SK-N-SH treated with all-trans-retinoic acid at 6 μM for 48 hours (cell line): Measurements from ENCODE around the gene AHR.

Experiments
- ATAC-seq: fragments of 200-7000 bp; cut with Tn5 transposase; 3 replicates; pipeline ENCODE4 v1.9.1; 2020; ENCODE audit warnings: mild to moderate bottlenecking, moderate library complexity
- ARNTL ChIP-seq: fragments of 450-650 bp; formaldehyde crosslinking; IDR thresholded peaks from 2 replicates; pipeline ENCODE4 v1.5.0; 2020; ENCODE audit warnings: low read depth, mild to moderate bottlenecking, moderate library complexity, borderline replicate concordance
- BACH2 ChIP-seq: fragments of 250-450 bp; sonication (Bioruptor Pico); IDR thresholded peaks from 2 replicates; pipeline ENCODE4 v1.9.0; 2021; ENCODE audit warnings: mild to moderate bottlenecking, borderline replicate concordance
- CREB5 ChIP-seq: fragments of 250-450 bp; sonication (Bioruptor Pico); IDR thresholded peaks from 2 replicates; pipeline ENCODE4 v1.5.1; 2020; ENCODE audit warnings: low read depth, mild to moderate bottlenecking, moderate library complexity
- CSRNP3 ChIP-seq: fragments of 250-450 bp; sonication (Bioruptor Pico); IDR thresholded peaks from 2 replicates; pipeline ENCODE4 v1.5.1; 2021; ENCODE audit warnings: mild to moderate bottlenecking, moderate library complexity
- ESRRG ChIP-seq: fragments of 250-450 bp; sonication (Bioruptor Pico); IDR thresholded peaks from 2 replicates; pipeline ENCODE4 v1.6.1; 2021; ENCODE audit warnings: mild to moderate bottlenecking
- GLIS3 ChIP-seq: fragments of 250-450 bp; sonication (Bioruptor Pico); IDR thresholded peaks from 2 replicates; pipeline ENCODE4 v1.5.0; 2020; ENCODE audit warnings: mild to moderate bottlenecking, moderate library complexity
- ISL1 ChIP-seq: fragments of 250-450 bp; sonication (Bioruptor Pico); IDR thresholded peaks from 2 replicates; pipeline ENCODE4 v2.1.2; 2022; ENCODE audit warnings: mild to moderate bottlenecking, moderate library complexity
- OSR1 ChIP-seq: fragments of 250-450 bp; sonication (Bioruptor Pico); IDR thresholded peaks from 2 replicates; pipeline ENCODE4 v1.8.0; 2022; ENCODE audit warnings: moderate library complexity, mild to moderate bottlenecking, inconsistent platforms
- PATZ1 ChIP-seq: fragments of 250-450 bp; sonication (Bioruptor Pico); IDR thresholded peaks from 2 replicates; pipeline ENCODE4 v1.8.0; 2020; ENCODE audit warnings: mild to moderate bottlenecking, moderate library complexity, borderline replicate concordance
- POU6F1 ChIP-seq: fragments of 250-450 bp; sonication (Bioruptor Pico); IDR thresholded peaks from 2 replicates; pipeline ENCODE4 v1.8.0; 2021; ENCODE audit warnings: low read depth, mild to moderate bottlenecking, moderate library complexity, borderline replicate concordance
- PPARA ChIP-seq: fragments of 250-450 bp; sonication (Bioruptor Pico); IDR thresholded peaks from 2 replicates; pipeline ENCODE4 v1.5.0; 2020; ENCODE audit warnings: mild to moderate bottlenecking, borderline replicate concordance
- RARB ChIP-seq: fragments of 250-450 bp; sonication (Bioruptor Pico); IDR thresholded peaks from 2 replicates; pipeline ENCODE4 v1.8.0; 2021; ENCODE audit warnings: mild to moderate bottlenecking, moderate library complexity
- SNAI2 ChIP-seq: fragments of 250-450 bp; sonication (Bioruptor Pico); IDR thresholded peaks from 2 replicates; pipeline ENCODE4 v1.5.0; 2020; ENCODE audit warnings: mild to moderate bottlenecking, moderate library complexity
- TCF4 ChIP-seq: fragments of 250-450 bp; sonication (Bioruptor Pico); IDR thresholded peaks from 2 replicates; pipeline ENCODE4 v1.8.0; 2021; ENCODE audit warnings: mild to moderate bottlenecking, moderate library complexity, borderline replicate concordance
- TOX ChIP-seq: fragments of 250-450 bp; sonication (Bioruptor Pico); IDR thresholded peaks from 2 replicates; pipeline ENCODE4 v1.8.0; 2021; ENCODE audit warnings: mild to moderate bottlenecking, moderate library complexity, borderline replicate concordance
- TSHZ2 ChIP-seq: fragments of 250-450 bp; sonication (Bioruptor Pico); IDR thresholded peaks from 2 replicates; pipeline ENCODE4 v1.5.0; 2020; ENCODE audit warnings: mild to moderate bottlenecking, moderate library complexity
- ZC3H10 ChIP-seq: fragments of 250-450 bp; sonication (Bioruptor Pico); IDR thresholded peaks from 2 replicates; pipeline ENCODE4 v1.5.1; 2021; ENCODE audit warnings: mild to moderate bottlenecking, moderate library complexity
- ZFP3 ChIP-seq: fragments of 250-450 bp; sonication (Bioruptor Pico); IDR thresholded peaks from 2 replicates; pipeline ENCODE4 v1.5.0; 2020; ENCODE audit warnings: mild to moderate bottlenecking, moderate library complexity
- ZFP30 ChIP-seq: fragments of 450-650 bp; formaldehyde crosslinking; IDR thresholded peaks from 2 replicates; pipeline ENCODE4 v1.5.0; 2022; ENCODE audit warnings: mild to moderate bottlenecking, moderate library complexity
- ZNF565 ChIP-seq: fragments of 450-650 bp; formaldehyde crosslinking; conservative IDR thresholded peaks from 2 replicates; pipeline ENCODE4 v1.5.0; 2020; ENCODE audit warnings: low read depth, mild to moderate bottlenecking, moderate library complexity
- ZNF70 ChIP-seq: fragments of 450-650 bp; formaldehyde crosslinking; IDR thresholded peaks from 2 replicates; pipeline ENCODE4 v1.5.0; 2020; ENCODE audit warnings: mild to moderate bottlenecking, moderate library complexity
- ZNF8 ChIP-seq: fragments of 450-650 bp; formaldehyde crosslinking; IDR thresholded peaks from 2 replicates; pipeline ENCODE4 v1.5.0; 2020; ENCODE audit warnings: mild to moderate bottlenecking, moderate library complexity

The AHR gene

GRCh38 chr7:17362439-17363105, 64.1 kb downstream of the AHR start (continued):
- no peak for TF ChIP-seq TSHZ2 (CRISPR knock-in tag)

- no peak for ATAC-seq
- no peak for TF ChIP-seq ZNF8 (CRISPR knock-in tag)
- no peak for TF ChIP-seq ZC3H10 (CRISPR knock-in tag)
- TF ChIP-seq ZFP30 (CRISPR knock-in tag): no peak
- TF ChIP-seq SNAI2 (CRISPR knock-in tag): no peak
- no peak for TF ChIP-seq ISL1 (CRISPR knock-in tag)
- TF ChIP-seq GLIS3 (CRISPR knock-in tag): no peak
- TF ChIP-seq OSR1 (CRISPR knock-in tag): no peak
- no peak for TF ChIP-seq BACH2 (CRISPR knock-in tag)
- TF ChIP-seq TOX (CRISPR knock-in tag): no peak
- no peak for TF ChIP-seq CSRNP3 (CRISPR knock-in tag)
- TF ChIP-seq RARB: no peak
- TF ChIP-seq ARNTL: no peak
- TF ChIP-seq PATZ1: no peak
- no peak for TF ChIP-seq PPARA (CRISPR knock-in tag)
- TF ChIP-seq ZNF565 (CRISPR knock-in tag): no peak
- TF ChIP-seq TCF4 (CRISPR knock-in tag): no peak
- TF ChIP-seq ZNF70 (CRISPR knock-in tag): no peak
- no peak for TF ChIP-seq CREB5
These were observed 66.2 kb downstream of the AHR start for GRCh38 chr7:17364671-17365070.

GRCh38 chr7:17365775-17366174, 67.3 kb downstream of the AHR start:
- no peak for TF ChIP-seq ZNF565 (CRISPR knock-in tag)
- TF ChIP-seq ZNF70 (CRISPR knock-in tag): no peak
- no peak for TF ChIP-seq ZFP30 (CRISPR knock-in tag)
- no peak for TF ChIP-seq POU6F1 (CRISPR knock-in tag)
- no peak for TF ChIP-seq ISL1 (CRISPR knock-in tag)
- TF ChIP-seq ESRRG: no peak
- no peak for TF ChIP-seq OSR1 (CRISPR knock-in tag)
- no peak for TF ChIP-seq PATZ1
- TF ChIP-seq ZFP3 (CRISPR knock-in tag): no peak
- no peak for TF ChIP-seq TSHZ2 (CRISPR knock-in tag)
- TF ChIP-seq GLIS3 (CRISPR knock-in tag): no peak
- TF ChIP-seq ZC3H10 (CRISPR knock-in tag): no peak
- no peak for TF ChIP-seq CREB5
- ATAC-seq: no peak
